KOPT-K1 (cell line): ENCODE results near the gene KCNH1.
A peak's percentile ranks its signal among the peaks of the same experiment; 100 is the strongest.

Source experiments
- H3K27ac ChIP-seq: fragments of 200-600 bp; sonication (generic); 2 replicates; pipeline ENCODE4 v1.5.1; 2016; ENCODE audit warnings: antibody characterized with exemption, mild to moderate bottlenecking, low read depth, low read length; ENCODE audit not compliant: poor library complexity, severe bottlenecking
- H3K36me3 ChIP-seq: fragments of 200-600 bp; sonication (generic); 2 replicates; pipeline ENCODE4 v1.5.1; 2017; ENCODE audit warnings: antibody characterized with exemption, mild to moderate bottlenecking, low read length, moderate library complexity; ENCODE audit not compliant: insufficient read depth
- H3K9me3 ChIP-seq: fragments of 200-600 bp; sonication (generic); 2 replicates; pipeline ENCODE4 v1.5.1; 2017; ENCODE audit warnings: antibody characterized with exemption, low read length, mild to moderate bottlenecking; ENCODE audit not compliant: insufficient read depth, poor library complexity, severe bottlenecking

KCNH1 gene

DNA sequence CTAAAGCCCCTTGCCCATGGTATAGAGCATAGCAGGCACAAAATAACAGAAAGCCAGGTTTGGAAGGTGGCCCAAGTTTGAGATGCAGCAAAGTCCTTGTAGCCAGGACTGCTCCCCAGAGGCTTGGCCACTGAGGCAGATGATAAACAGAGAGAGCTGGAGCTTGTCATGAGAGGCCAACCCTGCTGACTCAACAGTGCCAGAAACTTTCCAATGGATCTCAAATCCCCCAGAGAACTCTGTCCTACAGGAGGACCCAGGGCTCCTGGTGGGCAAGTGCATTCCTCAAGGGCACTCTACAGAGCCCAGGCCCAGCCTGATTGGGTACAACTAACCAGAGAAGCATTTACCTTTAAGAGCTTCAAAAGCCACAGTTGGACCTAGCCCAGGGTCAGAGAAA is 280.7 kb downstream of the KCNH1 start:
- H3K9me3 ChIP-seq = no peaks in the 10 kb centered on the region
- H3K27ac ChIP-seq = no peak overlapping the region
- no peaks in the 10 kb centered on the region for H3K36me3 ChIP-seq

DNA sequence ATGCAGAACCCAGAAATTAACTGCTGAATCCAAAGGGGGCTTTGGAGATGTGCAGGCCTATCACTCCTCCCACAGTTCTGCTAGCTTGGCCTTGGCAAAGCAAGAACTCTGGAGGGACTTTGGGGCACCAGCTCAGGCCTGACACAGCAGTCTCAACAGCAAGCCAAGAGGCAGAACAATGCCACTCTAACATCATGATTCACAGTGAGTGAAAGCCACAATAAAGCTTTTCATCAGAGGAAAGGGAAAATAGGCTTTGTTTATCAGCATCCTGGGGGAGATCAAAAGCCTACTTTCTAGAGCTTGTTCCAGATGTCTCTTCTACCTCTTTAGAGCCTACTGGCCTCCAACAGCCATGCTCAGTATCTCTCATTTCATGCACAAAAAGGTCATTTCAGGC is 283.4 kb downstream of the KCNH1 start:
- H3K9me3 ChIP-seq = no peaks in the 10 kb centered on the region
- no peaks in the 10 kb centered on the region for H3K36me3 ChIP-seq
- peak overlapping the region; percentile 1 for H3K27ac ChIP-seq

DNA sequence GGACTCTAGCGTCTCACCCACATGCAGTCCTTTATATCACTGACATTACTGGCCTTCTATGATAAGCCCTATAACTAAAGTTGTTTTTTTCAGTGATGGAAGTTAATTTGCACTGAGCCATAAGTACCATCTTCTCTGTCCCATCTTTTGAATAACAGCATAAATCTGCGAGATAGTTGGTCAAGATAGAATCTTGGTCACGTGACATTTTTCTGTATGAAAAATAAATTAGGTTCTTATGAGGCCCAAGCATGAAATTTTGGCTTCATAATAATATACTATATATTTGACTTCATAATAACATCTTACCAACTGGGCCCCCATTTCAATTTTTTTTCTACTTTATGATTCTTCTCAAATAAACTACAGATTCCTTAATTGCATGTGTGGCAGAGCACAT is 285.5 kb downstream of the KCNH1 start:
- Histone ChIP-seq H3K27ac (no peak overlapping the region), H3K9me3 (no peaks in the 10 kb centered on the region), H3K36me3 (no peaks in the 10 kb centered on the region)

DNA sequence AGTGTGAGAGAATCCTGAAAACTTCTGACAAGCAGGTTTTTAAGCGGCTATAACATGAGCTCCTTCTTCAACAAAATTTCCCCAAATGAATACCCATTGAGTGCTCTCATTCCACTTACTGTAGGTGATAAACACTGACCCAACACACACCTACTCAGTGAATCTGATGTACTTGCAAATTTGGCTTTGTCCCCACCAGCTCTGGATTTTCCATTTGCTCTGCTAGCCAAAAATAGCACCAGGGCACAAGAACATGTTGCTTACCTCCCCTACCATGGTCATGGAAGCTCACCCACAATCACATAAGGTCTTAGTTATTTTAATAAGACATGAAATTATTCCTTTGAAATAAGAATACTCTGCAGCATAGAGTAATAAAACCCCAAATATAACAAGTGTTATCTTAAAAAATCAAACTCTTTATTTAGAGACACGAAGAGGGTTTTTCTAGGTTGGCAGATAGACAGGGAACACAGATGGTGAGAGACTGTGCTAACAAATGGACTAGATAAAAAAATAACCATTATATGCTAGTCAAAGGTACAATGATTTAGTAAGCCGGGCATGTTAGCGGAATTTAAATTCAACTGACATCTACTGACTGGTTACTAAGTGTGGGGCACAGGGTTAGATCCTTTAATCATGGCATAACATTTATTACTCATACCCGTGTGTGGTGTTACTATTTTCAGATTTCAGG is 291.9 kb downstream of the KCNH1 start:
- Histone ChIP-seq H3K27ac (no peak overlapping the region), H3K36me3 (no peaks in the 10 kb centered on the region), H3K9me3 (no peaks in the 10 kb centered on the region)

DNA sequence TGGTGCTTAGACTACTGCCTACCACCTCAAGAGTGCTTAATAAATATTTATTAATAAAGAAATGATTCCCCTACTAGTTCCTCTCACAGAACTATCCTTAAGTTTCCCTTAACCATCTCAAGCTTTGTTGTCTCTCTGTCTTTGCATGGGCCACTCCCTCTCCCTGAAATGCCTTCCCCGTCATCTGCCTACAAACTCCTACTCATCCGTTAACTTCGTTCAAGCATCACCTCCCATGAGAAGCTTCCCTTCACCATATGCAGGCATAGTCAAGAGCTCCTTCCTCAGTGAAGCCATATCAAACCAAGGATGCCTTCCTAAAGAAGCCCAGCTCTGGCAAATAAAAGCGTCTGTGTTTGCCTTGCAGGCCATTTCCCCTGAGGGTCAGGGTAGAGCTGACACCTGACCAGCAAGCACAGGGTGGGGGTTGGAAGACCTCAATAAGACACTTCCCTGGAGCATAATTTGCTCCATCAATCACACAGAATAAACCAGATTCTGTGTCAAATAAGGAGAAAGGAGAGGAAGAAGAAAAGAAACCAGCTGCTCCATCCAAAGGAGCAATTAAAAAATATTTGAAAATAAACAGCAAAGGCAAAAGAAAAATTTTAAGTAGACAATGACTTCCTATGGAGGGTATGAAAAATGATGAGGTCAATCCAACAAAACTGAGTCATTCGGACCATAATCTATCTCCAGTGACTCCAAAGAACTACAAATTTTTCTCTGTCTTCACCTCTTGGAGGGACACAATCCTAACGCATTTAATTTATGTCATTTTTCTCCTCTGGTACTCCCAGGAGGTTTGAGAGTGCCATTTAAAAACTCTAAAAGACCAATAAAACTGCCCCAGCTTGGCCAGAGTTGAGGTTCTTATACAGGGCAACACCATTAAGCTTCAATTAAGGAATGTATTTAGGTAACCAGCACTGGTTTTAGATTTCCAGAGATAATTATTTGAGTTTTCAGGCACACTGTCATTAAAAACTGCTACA is 303.6 kb downstream of the KCNH1 start:
- Histone ChIP-seq H3K9me3 (no peaks in the 10 kb centered on the region), H3K36me3 (no peaks in the 10 kb centered on the region), H3K27ac (no peak overlapping the region)

DNA sequence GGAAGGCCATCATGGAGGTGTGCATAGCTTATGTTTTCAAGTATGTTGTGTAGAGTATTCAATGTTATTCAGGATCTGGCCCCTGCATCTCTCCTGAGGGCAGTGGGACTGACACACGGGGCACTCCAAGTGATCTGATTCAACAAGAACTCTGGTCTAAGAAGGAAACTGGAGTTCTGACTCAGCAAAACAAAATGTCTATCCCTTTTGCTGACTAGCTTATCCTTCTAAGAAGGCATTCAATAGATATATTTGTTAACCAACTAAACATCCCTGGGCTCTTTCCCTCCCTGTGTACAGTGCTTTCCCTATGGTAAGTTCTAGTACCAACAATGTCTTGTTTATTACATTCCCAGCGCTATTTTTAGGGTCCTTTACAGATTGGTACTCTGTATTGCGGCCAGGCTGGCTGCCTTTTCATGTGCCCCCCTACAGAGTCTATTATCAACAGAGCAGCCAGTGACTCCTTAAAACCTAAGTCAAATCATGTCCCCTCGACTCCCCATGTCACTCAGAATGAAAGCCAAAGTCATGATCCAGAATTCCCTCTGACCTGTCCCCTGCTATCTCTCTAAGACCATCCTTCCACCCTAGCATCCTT is 304.9 kb downstream of the KCNH1 start:
- Histone ChIP-seq H3K36me3 (no peaks in the 10 kb centered on the region), H3K27ac (no peak overlapping the region), H3K9me3 (no peaks in the 10 kb centered on the region)

DNA sequence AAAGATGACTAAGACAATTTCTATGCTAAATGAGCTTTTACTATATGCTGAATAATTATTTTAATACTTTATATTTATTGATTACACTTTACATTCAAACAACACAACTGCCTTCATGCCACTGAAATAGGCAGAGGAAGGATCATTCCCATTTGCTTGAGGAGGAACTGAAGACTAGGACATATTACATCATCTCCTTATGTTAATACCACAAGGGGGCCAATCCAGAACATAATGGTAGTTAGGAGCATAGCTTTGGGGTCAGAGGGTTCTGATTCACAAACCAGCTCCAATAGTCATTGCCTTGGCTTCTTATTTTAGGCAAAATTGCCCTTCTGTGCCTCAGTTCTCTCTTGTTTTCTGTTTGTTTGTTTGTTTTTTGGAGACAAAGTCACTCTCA is 306.5 kb downstream of the KCNH1 start:
- Histone ChIP-seq H3K9me3 (no peaks in the 10 kb centered on the region), H3K36me3 (no peaks in the 10 kb centered on the region)

DNA sequence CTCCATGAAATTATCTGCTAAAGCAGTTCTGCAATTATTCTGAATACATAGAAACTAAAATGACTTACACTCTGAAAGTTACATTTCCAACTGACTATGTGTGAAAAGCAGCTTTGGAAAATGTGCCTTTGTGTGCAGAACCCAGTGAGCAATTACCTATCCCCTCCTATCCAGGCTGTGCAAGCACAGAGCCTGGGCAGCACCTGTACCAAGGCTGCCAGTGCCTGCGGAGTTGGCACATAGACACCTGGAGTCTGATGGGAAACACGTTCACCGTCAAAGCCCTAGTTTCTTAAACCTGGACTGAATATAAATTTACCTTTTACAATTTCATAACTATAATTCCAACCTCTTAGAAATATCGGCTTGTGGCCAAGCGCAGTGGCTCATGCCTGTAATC is 307.3 kb downstream of the KCNH1 start:
- no peak overlapping the region for H3K27ac ChIP-seq

More for the DNA sequence above, 306.5 kb downstream of the KCNH1 start:
- no peak overlapping the region for H3K27ac ChIP-seq

DNA sequence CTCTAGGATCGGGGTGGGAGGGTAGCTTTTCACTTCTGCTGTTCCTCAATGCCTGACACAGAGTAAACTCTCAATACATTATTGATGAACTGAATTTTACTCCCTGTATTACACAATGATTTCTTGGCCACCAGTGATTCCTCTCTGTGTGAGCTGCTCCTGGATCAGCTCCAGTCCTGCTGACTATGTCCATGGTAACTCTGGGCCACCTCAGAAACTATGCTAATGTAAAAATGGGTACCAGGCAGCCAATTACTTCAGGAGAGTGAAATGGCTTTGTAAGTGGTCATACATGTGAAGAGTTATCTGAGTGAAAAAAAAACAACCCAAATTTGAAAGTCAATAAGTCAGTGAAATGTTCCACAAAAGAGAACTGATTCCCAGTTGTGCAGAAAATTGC is 311.0 kb downstream of the KCNH1 start:
- no peak overlapping the region for H3K27ac ChIP-seq
- no peaks in the 10 kb centered on the region for H3K36me3 ChIP-seq
- no peaks in the 10 kb centered on the region for H3K9me3 ChIP-seq

More for the DNA sequence above, 307.3 kb downstream of the KCNH1 start:
- no peaks in the 10 kb centered on the region for H3K36me3 ChIP-seq
- H3K9me3 ChIP-seq = no peaks in the 10 kb centered on the region

DNA sequence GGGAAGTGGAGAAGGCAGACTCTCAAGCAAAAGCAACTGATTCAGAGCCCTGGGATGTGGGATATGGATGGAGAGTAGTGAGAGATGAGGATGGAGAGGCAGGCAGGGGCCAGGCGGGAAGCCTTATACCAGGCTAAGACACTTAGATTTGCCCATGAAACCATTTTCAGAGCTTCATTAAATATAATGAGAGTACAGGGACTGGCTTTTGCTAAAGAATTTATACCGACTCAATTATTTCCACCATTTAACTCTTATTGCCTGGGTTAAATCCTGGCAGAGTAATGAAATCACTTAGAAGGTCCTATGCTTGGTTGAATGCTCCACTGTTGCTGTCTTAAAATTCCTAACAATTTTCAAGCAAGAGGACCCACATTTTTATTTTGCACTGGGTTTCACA is 311.7 kb downstream of the KCNH1 start:
- H3K9me3 ChIP-seq = no peaks in the 10 kb centered on the region
- no peak overlapping the region for H3K27ac ChIP-seq
- no peaks in the 10 kb centered on the region for H3K36me3 ChIP-seq

DNA sequence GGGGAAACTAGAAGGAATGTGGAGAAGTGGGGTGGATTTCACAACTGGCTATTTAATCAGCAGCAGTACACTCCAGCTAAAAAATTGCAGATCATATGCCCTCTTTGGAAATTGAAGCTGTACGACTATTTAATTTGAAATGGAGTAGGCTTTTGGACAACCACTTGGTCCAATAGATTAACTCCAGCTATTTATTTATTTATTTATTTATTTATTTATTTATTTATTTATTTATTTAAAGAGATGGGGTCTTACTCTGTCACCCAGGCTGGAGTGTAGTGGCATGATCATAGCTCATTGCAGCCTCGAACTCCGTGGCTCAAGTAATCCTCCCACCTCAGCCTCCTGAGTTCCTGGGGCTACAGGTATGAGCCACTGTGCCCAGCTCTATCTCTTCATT is 312.3 kb downstream of the KCNH1 start:
- Histone ChIP-seq H3K9me3 (no peaks in the 10 kb centered on the region), H3K27ac (no peak overlapping the region), H3K36me3 (no peaks in the 10 kb centered on the region)

DNA sequence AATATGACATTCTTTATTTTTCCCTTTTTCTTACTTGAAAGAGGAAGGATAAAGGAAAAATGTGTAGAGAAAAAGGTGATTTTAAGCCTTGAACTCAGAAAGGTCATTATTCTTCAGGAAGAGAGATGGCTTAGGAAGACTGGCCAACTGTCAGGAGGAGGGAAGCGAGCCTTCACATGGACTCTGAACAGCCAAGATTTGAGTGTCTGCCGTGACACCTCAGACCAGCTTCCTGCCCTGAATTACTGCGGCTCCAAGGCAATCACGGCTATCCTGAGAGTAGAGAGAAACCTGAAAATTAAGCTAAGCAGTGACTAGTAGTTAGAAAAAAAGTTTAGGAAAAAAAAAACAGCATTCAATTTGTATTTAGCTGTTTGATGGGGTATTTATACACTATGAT is 314.7 kb downstream of the KCNH1 start:
- no peak overlapping the region for H3K27ac ChIP-seq
- no peaks in the 10 kb centered on the region for H3K9me3 ChIP-seq
- H3K36me3 ChIP-seq = no peaks in the 10 kb centered on the region

DNA sequence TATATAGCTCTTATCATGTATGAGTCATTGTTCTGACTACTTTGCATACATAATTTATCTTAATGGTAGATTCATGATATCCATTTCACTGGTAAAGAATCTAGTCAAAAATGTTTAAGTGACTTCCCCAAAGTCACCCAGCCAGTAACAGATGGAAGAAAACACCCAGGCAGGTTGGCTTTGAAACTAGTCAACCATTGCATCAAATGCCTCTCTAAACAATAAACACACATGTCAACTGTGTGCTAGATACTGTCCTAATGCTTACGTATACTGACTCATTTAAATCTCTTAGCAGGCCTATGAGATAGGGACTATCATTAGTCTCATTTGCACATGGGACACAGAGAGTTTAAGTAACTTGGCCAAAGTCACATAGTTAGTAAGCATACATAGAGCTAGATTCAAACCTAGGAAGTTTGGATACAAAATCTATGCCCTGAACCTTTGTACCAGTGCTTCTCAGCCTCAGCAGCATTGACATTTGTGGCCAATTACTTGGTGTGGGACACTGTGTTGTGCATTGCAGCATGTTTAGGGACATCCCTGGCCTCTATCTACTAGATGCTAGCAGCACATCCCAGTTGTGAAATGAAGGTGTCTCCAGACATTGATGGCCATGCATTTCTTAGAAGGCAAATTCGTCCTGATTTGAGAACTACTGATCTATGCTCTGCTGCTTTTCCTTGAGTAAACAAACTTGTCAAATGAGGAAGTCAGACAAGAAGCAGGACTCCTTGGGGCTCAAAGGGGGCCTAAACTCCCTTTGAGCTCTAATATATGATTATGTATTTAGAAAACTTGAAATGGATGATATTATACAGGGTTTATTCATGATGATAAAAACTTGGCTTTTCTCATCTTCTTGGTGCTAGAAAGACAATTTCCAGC is 316.3 kb downstream of the KCNH1 start:
- peaks cover 7% of the 10 kb centered on the region for H3K9me3 ChIP-seq
- H3K36me3 ChIP-seq = no peaks in the 10 kb centered on the region
- no peak overlapping the region for H3K27ac ChIP-seq

DNA sequence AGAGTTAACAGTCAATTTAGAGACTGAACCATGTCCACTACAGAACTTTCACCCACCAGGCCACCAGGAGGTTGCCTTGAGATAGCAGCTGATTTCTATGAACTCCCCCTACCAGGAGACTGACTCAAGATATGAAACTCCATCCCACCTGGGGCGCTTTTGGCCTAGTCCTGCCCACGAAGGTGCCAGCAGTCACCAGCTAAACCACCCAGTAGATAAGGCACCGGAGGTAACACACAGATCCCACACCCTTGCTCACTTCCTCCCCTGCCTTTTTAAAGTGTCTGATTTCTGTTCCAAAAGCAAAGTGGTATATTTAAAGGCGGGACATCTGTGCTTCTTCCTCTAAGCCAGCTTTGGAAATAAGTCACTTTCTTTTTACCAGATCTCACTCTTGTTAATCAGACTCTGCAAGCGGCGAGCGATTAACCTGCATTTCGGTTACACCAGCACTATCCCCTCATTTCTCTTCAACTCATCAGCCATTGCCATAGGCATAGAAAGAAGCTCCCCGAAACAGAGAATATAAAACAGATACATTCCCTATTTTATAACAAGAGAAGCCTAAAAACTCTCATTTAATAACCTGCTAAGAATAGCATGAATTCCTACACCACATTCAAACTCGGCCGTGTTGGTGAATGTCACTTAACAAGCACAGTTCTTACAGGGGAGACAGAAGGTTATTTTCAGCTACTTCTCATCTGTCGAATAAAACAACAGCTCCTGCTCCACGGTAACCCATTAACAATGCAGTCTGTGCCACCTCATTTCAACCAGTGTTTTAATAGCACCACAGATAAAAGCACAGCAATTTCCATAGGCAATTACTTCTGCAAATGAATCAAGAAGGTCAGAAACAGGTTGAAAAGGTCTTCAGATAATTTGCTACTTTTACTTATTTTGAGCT is 318.1 kb downstream of the KCNH1 start:
- no peak overlapping the region for H3K27ac ChIP-seq
- H3K36me3 ChIP-seq = no peaks in the 10 kb centered on the region
- H3K9me3 ChIP-seq = peaks cover 8% of the 10 kb centered on the region
